Lower leg skin (tissue), 3 donors: Measurements from ENCODE around the gene LBHD2.

Experiments used
- CTCF ChIP-seq, 3 donors: fragments of 450-650 bp; IDR thresholded peaks; one replicate each; pipeline ENCODE4 v1.5.1; 2016; ENCODE audit warnings: antibody characterized with exemption in 3 of 3, mild to moderate bottlenecking in 3 of 3, moderate library complexity in 2 of 3
- POLR2A ChIP-seq, 2 donors: fragments of 450-650 bp; IDR thresholded peaks; one replicate each; pipeline ENCODE4 v1.6.1; 2016 to 2017; ENCODE audit warnings: antibody characterized with exemption in 2 of 2, mild to moderate bottlenecking in 1 of 2, moderate library complexity in 1 of 2

- TF ChIP-seq CTCF (IDR thresholded peaks at IDR 0.05), result no peak
- no peak for TF ChIP-seq POLR2A (IDR thresholded peaks at IDR 0.05)
Observed at GRCh38 chr14:103107455-103107854, 23.4 kb downstream of the LBHD2 start.
